ENCODE results near the gene HCN2.

- TF ChIP-seq CTCF (IDR thresholded peaks at IDR 0.05; ENCODE audit: insufficient read depth, low read depth, low read length) (no peak), EZH2 (IDR thresholded peaks at IDR 0.05; ENCODE audit: insufficient read depth, low read length) (no peak)
These were observed 54.7 kb downstream of the HCN2 start for GRCh38 chr19:644363-644762.
